ENCODE results near the gene OR4M2. TPM values are rescaled to one million over a fixed set of nuclear protein-coding genes. Genes with fewer than 3 reads are reported as not detected.
"Not testable (repeated sequence)": the region's sequence is repeated elsewhere in the genome, so short reads cannot be mapped to it uniquely, and the experiment has no call there.

The OR4M2 gene, protein sequence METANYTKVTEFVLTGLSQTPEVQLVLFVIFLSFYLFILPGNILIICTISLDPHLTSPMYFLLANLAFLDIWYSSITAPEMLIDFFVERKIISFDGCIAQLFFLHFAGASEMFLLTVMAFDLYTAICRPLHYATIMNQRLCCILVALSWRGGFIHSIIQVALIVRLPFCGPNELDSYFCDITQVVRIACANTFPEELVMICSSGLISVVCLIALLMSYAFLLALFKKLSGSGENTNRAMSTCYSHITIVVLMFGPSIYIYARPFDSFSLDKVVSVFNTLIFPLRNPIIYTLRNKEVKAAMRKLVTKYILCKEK
- not detected in 3 replicates for total RNA-seq
- long read RNA-seq = 0 reads

DNA sequence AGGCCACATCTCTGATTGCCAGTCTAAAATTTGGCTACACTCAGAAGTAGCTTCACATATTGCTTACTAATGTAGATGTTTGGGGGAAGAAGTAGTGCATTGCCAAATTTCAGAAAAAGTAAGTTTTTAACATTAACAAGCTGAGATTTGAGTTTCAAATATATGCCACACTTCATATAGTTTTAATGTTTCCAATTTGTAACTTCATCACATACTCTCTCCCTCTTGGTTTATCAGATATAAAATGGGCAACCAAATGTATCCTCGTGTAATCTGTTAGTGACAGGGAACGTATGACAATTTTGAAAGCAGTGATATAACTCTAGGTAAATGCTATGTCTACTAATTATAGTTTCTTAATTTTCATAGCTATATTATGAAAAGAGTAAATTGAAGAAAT, at the start of gene OR4M2:
Gene OR4M2 (plus strand): TSS at position 301 of the 400 bp plus-strand sequence. CDS start 98 bp downstream, at position 399.
- H3K9me3 Mint-ChIP-seq (ENCODE audit: low read depth) = not testable (repeated sequence)

DNA sequence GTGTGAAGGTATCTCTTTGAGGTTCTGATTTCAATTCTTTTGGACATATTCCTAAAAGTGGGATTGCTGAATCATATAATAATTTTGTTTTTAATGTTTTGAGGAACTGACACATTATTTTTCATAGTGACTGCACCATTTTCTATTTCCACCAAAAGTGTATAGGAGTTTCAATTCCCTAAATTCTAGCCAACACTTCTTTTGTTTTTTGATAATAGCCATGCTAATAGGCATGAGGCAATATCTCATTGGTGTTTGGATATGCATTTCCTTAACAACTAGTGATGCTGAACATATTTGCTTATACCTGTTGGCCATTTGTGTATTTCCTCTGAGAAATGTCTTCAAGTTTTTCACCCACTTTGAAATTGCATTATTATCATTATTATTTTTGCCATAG, 11.1 kb upstream of the OR4M2 start:
- H3K9me3 Mint-ChIP-seq (ENCODE audit: low read depth); H3K4me1 Mint-ChIP-seq (ENCODE audit: low read depth); H3K4me3 Mint-ChIP-seq (ENCODE audit: unreplicated experiment); H3K27me3 Mint-ChIP-seq (ENCODE audit: low read depth); H3K36me3 Mint-ChIP-seq (ENCODE audit: low read depth); H3K27ac Mint-ChIP-seq (ENCODE audit: unreplicated experiment); DNase-seq (ENCODE audit: low spot score): not testable (repeated sequence)

More for the DNA sequence above, at the start of gene OR4M2:
- H3K36me3 Mint-ChIP-seq (ENCODE audit: low read depth); H3K4me1 Mint-ChIP-seq (ENCODE audit: low read depth); DNase-seq (ENCODE audit: low spot score); H3K4me3 Mint-ChIP-seq (ENCODE audit: unreplicated experiment); H3K27ac Mint-ChIP-seq (ENCODE audit: unreplicated experiment); H3K27me3 Mint-ChIP-seq (ENCODE audit: low read depth): not testable (repeated sequence)

DNA sequence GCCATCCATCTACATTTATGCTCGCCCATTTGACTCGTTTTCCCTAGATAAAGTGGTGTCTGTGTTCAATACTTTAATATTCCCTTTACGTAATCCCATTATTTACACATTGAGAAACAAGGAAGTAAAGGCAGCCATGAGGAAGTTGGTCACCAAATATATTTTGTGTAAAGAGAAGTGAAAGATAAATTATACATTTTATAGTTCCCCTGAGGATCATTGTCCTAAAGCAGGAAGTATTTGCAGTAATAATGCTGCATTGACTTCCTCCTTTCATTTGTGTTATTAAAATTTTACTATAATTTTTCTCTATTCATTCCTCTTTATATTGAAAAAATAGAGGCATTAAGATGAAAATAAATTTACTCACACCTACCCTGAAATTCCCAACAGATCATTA, 1.1 kb downstream of the OR4M2 start:
- not testable (repeated sequence) for H3K4me1 Mint-ChIP-seq (ENCODE audit: low read depth); H3K36me3 Mint-ChIP-seq (ENCODE audit: low read depth); H3K27ac Mint-ChIP-seq (ENCODE audit: unreplicated experiment); H3K27me3 Mint-ChIP-seq (ENCODE audit: low read depth); DNase-seq (ENCODE audit: low spot score); H3K9me3 Mint-ChIP-seq (ENCODE audit: low read depth); H3K4me3 Mint-ChIP-seq (ENCODE audit: unreplicated experiment)

DNA sequence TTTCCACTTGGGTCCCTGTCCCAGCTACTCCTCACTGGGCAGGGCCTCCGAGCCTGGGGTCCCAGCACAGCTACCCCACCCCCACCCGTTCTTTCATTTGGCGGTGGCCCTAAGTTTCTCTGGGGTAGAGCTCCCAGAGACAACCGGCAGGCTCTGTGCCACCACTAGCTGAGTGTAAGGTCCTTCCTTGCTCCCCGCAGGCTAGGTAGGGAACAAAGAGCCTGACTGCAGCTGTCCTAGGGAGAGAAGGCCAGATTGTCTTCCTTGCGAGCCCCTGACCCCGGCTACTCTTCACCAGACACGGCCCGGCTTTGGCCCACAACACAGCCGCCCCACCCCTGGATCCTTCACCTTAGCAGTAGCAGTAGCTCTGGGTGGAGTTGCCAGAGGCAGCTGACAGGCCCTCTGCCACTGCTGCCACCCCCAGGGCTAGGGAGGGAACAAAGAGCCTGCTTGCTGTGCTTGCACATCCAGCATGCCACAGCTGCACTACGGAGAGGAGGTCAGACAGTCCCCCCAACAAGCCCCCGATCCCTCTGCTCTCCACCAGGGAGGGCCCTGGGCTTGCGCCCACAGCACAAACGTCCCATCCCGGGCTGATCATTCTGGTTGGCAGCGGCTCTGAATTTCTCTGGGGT, 18.4 kb downstream of the OR4M2 start:
- H3K4me3 Mint-ChIP-seq (ENCODE audit: unreplicated experiment); DNase-seq (ENCODE audit: low spot score); H3K27me3 Mint-ChIP-seq (ENCODE audit: low read depth); H3K36me3 Mint-ChIP-seq (ENCODE audit: low read depth); H3K9me3 Mint-ChIP-seq (ENCODE audit: low read depth); H3K4me1 Mint-ChIP-seq (ENCODE audit: low read depth); H3K27ac Mint-ChIP-seq (ENCODE audit: unreplicated experiment): not testable (repeated sequence)

DNA sequence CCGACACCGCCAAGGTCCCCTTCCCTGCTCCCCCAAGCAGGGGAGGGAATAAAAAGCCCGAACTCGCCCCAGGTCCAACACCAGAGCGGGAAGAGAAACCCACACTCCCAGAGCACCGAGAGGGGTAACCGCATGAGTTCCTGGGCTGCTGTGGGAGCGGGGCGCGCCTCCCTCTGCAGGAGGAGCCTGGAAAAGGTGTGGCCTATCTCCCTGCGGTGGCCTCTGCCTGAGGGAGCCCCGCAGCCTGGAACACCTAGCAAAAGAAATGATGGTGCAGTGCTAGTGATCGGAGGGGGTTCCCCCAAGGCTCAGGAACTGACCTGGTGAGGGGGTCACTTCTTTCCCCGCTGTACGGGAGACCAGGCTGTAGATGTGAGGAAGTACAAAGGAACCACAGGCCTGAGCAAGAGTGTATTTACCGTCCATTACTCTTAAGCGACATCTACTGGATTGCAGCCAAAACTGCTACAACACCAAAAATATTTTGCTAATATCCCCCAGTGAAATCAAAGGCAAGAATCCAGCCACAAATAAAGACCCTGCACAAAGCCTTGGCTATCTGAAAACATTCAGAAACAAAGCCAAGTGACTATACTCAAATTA, 19.1 kb downstream of the OR4M2 start:
- not testable (repeated sequence) for H3K36me3 Mint-ChIP-seq (ENCODE audit: low read depth); H3K9me3 Mint-ChIP-seq (ENCODE audit: low read depth); H3K4me3 Mint-ChIP-seq (ENCODE audit: unreplicated experiment); H3K27ac Mint-ChIP-seq (ENCODE audit: unreplicated experiment); DNase-seq (ENCODE audit: low spot score); H3K4me1 Mint-ChIP-seq (ENCODE audit: low read depth); H3K27me3 Mint-ChIP-seq (ENCODE audit: low read depth)

DNA sequence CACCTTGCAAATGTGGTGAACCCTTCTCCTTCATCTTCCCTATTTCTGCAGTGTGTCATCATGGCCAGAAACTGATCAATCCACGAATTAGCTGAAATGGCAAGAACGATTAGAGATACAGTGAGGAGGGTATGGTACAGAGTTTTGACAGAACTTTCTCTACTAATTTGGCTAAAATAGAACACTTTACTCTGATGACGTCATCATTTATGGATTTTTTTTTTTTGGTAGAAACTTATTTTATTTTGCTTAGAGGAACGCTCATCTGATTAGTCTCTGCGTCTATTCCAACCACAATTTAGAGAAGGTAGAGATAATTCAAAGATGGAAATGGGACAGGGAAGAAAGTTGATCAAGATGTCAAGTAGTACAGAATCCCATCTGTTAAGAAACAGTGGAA, 41.7 kb downstream of the OR4M2 start:
- H3K4me1 Mint-ChIP-seq (ENCODE audit: low read depth); H3K36me3 Mint-ChIP-seq (ENCODE audit: low read depth); H3K9me3 Mint-ChIP-seq (ENCODE audit: low read depth); H3K27me3 Mint-ChIP-seq (ENCODE audit: low read depth); H3K4me3 Mint-ChIP-seq (ENCODE audit: unreplicated experiment); H3K27ac Mint-ChIP-seq (ENCODE audit: unreplicated experiment); DNase-seq (ENCODE audit: low spot score): not testable (repeated sequence)

Other genes with a start within 250 kb of the OR4M2 start
- not detected in 3 replicates for gene POTEB, start 202.8 kb upstream of the OR4M2 start, total RNA-seq

All from chondrocyte (in vitro differentiated cells).